NB4 (cell line): ENCODE measurements around the gene SP100.
A peak's percentile ranks its signal among the peaks of the same experiment; 100 is the strongest.

Experiments used
- DNase-seq: peaks from one replicate; pipeline ENCODE4 v3.0.0; 2010; ENCODE audit warnings: low read depth
- H3K4me3 ChIP-seq: one replicate; pipeline ENCODE4 v1.5.1; 2011; ENCODE audit warnings: mild to moderate bottlenecking, low read depth, low read length, moderate library complexity
- CTCF ChIP-seq: IDR thresholded peaks from one replicate; pipeline ENCODE4 v1.5.1; 2012; ENCODE audit warnings: low read depth, low read length
- MAX ChIP-seq: IDR thresholded peaks from 2 replicates; pipeline ENCODE4 v1.6.1; 2011; ENCODE audit warnings: low read depth, low read length
- MYC ChIP-seq: IDR thresholded peaks from 2 replicates; pipeline ENCODE4 v1.6.1; 2011; ENCODE audit warnings: low read depth, low read length
- POLR2A ChIP-seq: IDR thresholded peaks from 2 replicates; pipeline ENCODE4 v1.6.1; 2011; ENCODE audit warnings: mild to moderate bottlenecking; ENCODE audit not compliant: insufficient read length; ENCODE audit errors: extremely low read depth

SP100 gene

GRCh38 chr2:230447455-230448451 lies 31.8 kb downstream of the SP100 start:
- TF ChIP-seq CTCF (no peak), POLR2A (no peak), MYC (no peak), MAX (no peak)
- no peak overlapping the region for H3K4me3 ChIP-seq
- DNase-seq, result no peak

DNA sequence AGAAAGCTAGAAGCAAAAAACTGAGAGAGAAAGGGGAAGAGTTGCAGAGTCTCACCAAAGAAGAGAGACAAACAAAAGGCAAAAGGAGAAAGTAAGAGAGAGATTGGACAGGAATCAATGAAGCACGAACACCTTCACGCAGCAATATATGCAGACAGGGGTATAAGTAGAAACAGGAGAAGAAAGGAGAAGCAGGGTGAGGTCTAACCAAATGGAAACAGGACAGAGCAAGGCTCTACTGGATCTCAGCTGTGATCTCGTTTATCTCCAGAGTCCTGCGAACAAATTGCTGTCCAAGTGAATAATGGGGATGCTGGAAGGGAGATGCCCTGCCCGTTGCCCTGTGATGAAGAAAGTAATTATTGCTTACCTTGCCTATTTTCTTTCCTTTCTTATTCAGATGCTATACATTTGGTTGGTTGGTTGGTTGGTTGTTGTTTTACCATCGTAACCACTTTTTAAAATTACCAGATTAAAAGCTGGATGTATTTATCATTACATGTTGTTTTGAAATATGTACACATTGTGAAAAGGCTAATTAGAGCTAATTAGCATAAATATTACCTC lies 34.0 kb downstream of the SP100 start:
- TF ChIP-seq MAX, result no peak
- TF ChIP-seq CTCF, result no peak
- TF ChIP-seq MYC, result no peak
- TF ChIP-seq POLR2A, result no peak
- DNase-seq, result no peak
- H3K4me3 ChIP-seq, result no peak overlapping the region

DNA sequence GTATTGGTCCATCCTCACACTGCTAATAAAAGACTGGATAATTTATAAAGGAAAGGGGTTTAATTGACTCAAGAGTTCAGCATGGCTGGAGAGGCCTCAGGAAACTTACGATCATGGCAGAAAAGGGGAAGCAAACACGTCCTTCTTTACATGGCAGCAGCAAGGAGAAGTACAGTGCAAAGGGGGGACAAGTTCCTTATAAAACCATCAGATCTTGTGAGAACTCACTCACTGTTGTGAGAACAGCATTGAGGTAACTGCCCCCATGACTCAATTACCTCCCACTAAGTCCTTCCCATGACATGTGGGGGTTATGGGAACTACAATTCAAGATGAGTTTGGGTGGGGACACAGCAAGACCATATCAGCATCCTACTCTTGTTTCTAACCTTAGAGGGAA lies 37.0 kb downstream of the SP100 start:
- H3K4me3 ChIP-seq, result no peak overlapping the region
- TF ChIP-seq MAX (no peak), MYC (no peak), CTCF (no peak), POLR2A (no peak)
- DNase-seq, result peak; percentile 38

- TF ChIP-seq MAX, result no peak
- TF ChIP-seq CTCF, result no peak
- no peak for TF ChIP-seq MYC
- TF ChIP-seq POLR2A, result no peak
- H3K4me3 ChIP-seq, result no peak overlapping the region
- no peak for DNase-seq
Observed at GRCh38 chr2:230455005-230455684, 39.1 kb downstream of the SP100 start.

DNA sequence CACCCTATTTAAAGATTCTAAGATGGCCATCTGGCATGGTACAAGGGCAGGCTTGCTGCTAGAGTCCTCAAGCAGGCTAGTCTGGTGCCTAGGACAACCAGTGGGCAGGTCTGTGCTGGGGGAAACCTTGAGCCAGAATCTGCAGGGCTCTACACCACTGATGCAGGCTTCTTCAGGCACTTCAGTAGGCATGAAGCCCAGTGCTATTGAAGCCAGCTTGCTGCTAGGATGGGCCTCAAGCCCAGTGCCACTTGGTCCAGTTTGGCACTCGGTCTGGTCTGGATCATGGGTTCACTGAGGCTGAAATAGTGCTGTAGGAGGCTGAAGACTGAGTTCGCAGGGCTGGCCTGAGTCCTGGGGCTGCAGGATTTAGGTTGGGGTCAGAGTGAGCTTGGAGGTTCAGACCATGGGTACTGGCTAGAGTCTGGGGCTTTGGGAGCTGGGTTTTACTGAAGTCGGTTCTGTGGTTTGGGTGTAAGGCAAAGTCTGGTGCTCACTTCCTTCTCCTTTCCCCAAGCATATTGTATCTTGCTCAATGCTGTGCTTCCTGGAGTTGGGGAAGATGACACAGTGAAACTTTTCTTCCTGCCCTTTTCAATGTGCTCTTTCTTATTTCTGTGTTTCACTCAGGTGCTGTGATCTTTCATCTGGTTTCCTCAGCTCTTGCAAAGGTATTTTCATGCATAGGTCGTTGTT lies 41.2 kb downstream of the SP100 start:
- TF ChIP-seq POLR2A (no peak), MYC (peak; percentile 45; the same call in 1 of the 2 replicates)
- DNase-seq, result peak; percentile 91
- no peak overlapping the region for H3K4me3 ChIP-seq
